HFFc6 (cell line): ENCODE results near the gene APMAP. TPM values are rescaled to one million over a fixed set of nuclear protein-coding genes. Genes with fewer than 3 reads are reported as not detected.

Experiments used
- DNase-seq: peaks from one replicate; pipeline ENCODE4 v3.0.0-alpha.2; 2018
- H3K27ac Mint-ChIP-seq: 2 replicates; pipeline ENCODE4 v1.8.0; 2020; ENCODE audit warnings: mild to moderate bottlenecking, mixed read lengths
- H3K27me3 Mint-ChIP-seq: 2 replicates; pipeline ENCODE4 v1.8.0; 2021; ENCODE audit warnings: mild to moderate bottlenecking, moderate library complexity, mixed read lengths; ENCODE audit not compliant: insufficient read depth
- H3K36me3 Mint-ChIP-seq: 2 replicates; pipeline ENCODE4 v1.8.0; 2021; ENCODE audit warnings: low read depth, mixed read lengths
- H3K4me1 Mint-ChIP-seq: 2 replicates; pipeline ENCODE4 v1.8.0; 2020; ENCODE audit warnings: low read depth, mixed read lengths
- H3K4me3 Mint-ChIP-seq: 2 replicates; pipeline ENCODE4 v1.8.0; 2020; ENCODE audit warnings: mild to moderate bottlenecking, moderate library complexity, mixed read lengths
- H3K9me3 Mint-ChIP-seq: 2 replicates; pipeline ENCODE4 v1.8.0; 2020; ENCODE audit warnings: mild to moderate bottlenecking, mixed read lengths
- total RNA-seq, 6 experiments: library from RNA; stranded (reverse); fragmentation: NEBNext Ultra II Directional; extraction: Animal tissue kit (Norgen Biotek cat#: 25700); gene quantifications; 2 replicates in 1 of 6; 3 replicates in 5 of 6; pipeline ENCODE4 v1.2.3, GENCODE V29; 2021
- TF ChIP-seq, protein P1 (sequence below): fragments of 200-600 bp; sonication (generic); IDR thresholded peaks from 2 replicates; pipeline ENCODE4 v1.5.0; 2021; ENCODE audit warnings: antibody characterized with exemption, mild to moderate bottlenecking

APMAP gene
- total RNA-seq, 6 experiments from 2014 or later, result 119 to 137 (median 129) TPM

DNA sequence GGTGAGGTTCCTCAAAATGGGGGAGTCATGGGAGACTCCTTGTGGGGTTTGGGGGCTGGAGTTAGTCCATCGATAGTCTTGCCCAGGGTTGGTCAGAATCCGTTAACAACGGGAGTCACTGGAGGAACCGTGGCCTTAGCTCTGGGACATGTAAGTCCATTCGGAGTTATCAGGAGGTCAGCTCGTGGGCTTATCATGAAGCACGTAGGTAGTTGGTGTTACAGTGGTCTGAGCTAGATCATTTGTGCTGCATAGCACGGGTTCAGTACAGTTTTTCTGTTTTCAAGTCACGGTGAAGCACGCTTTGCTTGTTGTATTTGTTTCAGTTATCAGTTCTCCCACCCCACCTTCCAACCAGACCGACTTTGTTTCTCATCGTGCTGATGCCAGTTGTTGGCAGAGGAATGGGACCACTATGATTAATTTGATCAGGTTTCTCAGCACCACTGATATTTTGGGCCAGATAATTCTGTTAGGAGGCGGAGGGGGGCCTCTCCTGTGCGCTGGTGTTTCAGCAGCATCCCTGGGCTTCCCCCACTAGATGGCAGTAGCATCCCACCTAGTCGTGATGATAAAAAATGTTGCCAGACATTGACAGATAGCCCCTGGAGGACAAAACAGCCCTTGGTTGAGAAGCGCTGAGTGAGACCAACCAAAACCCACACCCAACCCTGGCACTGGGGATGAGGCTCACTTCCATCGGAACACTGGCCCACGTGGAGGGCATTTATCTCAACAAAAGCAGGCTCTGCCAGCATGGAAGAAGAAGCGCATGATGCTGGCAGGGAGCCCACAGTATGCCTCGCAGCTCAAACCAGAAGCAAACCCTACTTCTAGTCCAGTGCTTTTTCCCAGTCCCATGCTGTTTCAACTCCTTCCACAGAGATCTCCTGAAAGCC, 2.2 kb upstream of the APMAP start:
- H3K4me3 Mint-ChIP-seq, result peak overlapping the region; percentile 76
- DNase-seq, result peak; percentile 72
- H3K4me1 Mint-ChIP-seq, result peaks cover 61% of the 10 kb centered on the region
- H3K9me3 Mint-ChIP-seq, result no peaks in the 10 kb centered on the region
- H3K36me3 Mint-ChIP-seq, result no peaks in the 10 kb centered on the region; the same call in 1 of the 2 replicates
- peaks cover 15% of the 10 kb centered on the region for H3K27me3 Mint-ChIP-seq
- no peak overlapping the region for H3K27ac Mint-ChIP-seq
- TF ChIP-seq, protein P1, sequence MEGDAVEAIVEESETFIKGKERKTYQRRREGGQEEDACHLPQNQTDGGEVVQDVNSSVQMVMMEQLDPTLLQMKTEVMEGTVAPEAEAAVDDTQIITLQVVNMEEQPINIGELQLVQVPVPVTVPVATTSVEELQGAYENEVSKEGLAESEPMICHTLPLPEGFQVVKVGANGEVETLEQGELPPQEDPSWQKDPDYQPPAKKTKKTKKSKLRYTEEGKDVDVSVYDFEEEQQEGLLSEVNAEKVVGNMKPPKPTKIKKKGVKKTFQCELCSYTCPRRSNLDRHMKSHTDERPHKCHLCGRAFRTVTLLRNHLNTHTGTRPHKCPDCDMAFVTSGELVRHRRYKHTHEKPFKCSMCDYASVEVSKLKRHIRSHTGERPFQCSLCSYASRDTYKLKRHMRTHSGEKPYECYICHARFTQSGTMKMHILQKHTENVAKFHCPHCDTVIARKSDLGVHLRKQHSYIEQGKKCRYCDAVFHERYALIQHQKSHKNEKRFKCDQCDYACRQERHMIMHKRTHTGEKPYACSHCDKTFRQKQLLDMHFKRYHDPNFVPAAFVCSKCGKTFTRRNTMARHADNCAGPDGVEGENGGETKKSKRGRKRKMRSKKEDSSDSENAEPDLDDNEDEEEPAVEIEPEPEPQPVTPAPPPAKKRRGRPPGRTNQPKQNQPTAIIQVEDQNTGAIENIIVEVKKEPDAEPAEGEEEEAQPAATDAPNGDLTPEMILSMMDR, result peak; percentile 95

- TF ChIP-seq, protein P1, result no peak
- no peak for DNase-seq
- peaks cover 15% of the 10 kb centered on the region for H3K27me3 Mint-ChIP-seq
- peak overlapping the region; percentile 95; the same call in 1 of the 2 replicates for H3K27ac Mint-ChIP-seq
- peaks cover 59% of the 10 kb centered on the region for H3K4me1 Mint-ChIP-seq
- no peaks in the 10 kb centered on the region for H3K9me3 Mint-ChIP-seq
- no peaks in the 10 kb centered on the region; the same call in none of the 2 replicates for H3K36me3 Mint-ChIP-seq
- H3K4me3 Mint-ChIP-seq, result peak overlapping the region; percentile 98; the same call in 1 of the 2 replicates
Measured at GRCh38 chr20:24994186-24994465, 1.6 kb upstream of the APMAP start.

- peaks cover 56% of the 10 kb centered on the region for H3K4me1 Mint-ChIP-seq
- TF ChIP-seq, protein P1, result peak; percentile 65
- H3K4me3 Mint-ChIP-seq, result peak overlapping the region; percentile 98
- peaks cover 12% of the 10 kb centered on the region for H3K27me3 Mint-ChIP-seq
- H3K36me3 Mint-ChIP-seq, result no peaks in the 10 kb centered on the region; the same call in none of the 2 replicates
- H3K9me3 Mint-ChIP-seq, result no peaks in the 10 kb centered on the region
- peak overlapping the region; percentile 95 for H3K27ac Mint-ChIP-seq
- peak; percentile 56 for DNase-seq
Measured at GRCh38 chr20:24993337-24994185, 1.0 kb upstream of the APMAP start.

GRCh38 chr20:24991897-24992486, 559 bp downstream of the APMAP start:
- Mint-ChIP-seq H3K36me3 (no peaks in the 10 kb centered on the region; the same call in none of the 2 replicates), H3K27me3 (peaks cover 3% of the 10 kb centered on the region), H3K27ac (peak overlapping the region; percentile 95), H3K9me3 (no peaks in the 10 kb centered on the region), H3K4me3 (peak overlapping the region; percentile 98), H3K4me1 (peaks cover 54% of the 10 kb centered on the region)
- TF ChIP-seq, protein P1, result no peak
- no peak for DNase-seq

- Mint-ChIP-seq H3K27ac (peak overlapping the region; percentile 10; the same call in 1 of the 2 replicates), H3K36me3 (no peaks in the 10 kb centered on the region; the same call in none of the 2 replicates)
Measured at GRCh38 chr20:24990810-24991252, 1.7 kb downstream of the APMAP start.

More at GRCh38 chr20:24990810-24991252, 1.7 kb downstream of the APMAP start:
- no peaks in the 10 kb centered on the region; the same call in 1 of the 2 replicates for H3K27me3 Mint-ChIP-seq
- TF ChIP-seq, protein P1, result no peak
- peak overlapping the region; percentile 98 for H3K4me3 Mint-ChIP-seq
- DNase-seq, result no peak
- H3K9me3 Mint-ChIP-seq, result no peaks in the 10 kb centered on the region
- peaks cover 47% of the 10 kb centered on the region for H3K4me1 Mint-ChIP-seq
